ENCODE measurements around the gene PHKG1.
"Not testable (repeated sequence)": the region's sequence is repeated elsewhere in the genome, so short reads cannot be mapped to it uniquely, and the experiment has no call there.

- not testable (repeated sequence) for TF ChIP-seq POLR2A, CTCF (IDR thresholded peaks at IDR 0.05)
These were observed 11.9 kb downstream of the PHKG1 start for GRCh38 chr7:56080726-56081435.
